HCT116 (cell line): ENCODE results near the gene MAP3K12. TPM values are rescaled to one million over a fixed set of nuclear protein-coding genes. Genes with fewer than 3 reads are reported as not detected.

ENCODE experiments used
- ATAC-seq: fragments of 200-7000 bp; cut with Tn5 transposase; 2 replicates; pipeline ENCODE4 v1.9.1; 2020; ENCODE audit warnings: mild to moderate bottlenecking, moderate library complexity
- BruUV-seq: library from RNA; stranded (reverse); fragments of 400-500 nt; replicated peaks from 2 replicates; lab custom pipeline; 2021; lab: Mats Ljungman, UMichigan
- CTCF ChIA-PET: fragments of 300-600 bp; sonication (Branson Sonifier 250); formaldehyde crosslinking; loops from one replicate; lab custom pipeline; 2021; ENCODE audit warnings: antibody characterized with exemption; lab: Charles Lee
- POLR2A ChIA-PET: fragments of 300-600, 350-600 bp; sonication (Branson Sonifier 250); formaldehyde crosslinking; loops from one replicate; lab custom pipeline; 2021; ENCODE audit warnings: antibody characterized with exemption; lab: Charles Lee
- RAD21 ChIA-PET, 2 experiments: fragments of 300-600 bp; sonication (Branson Sonifier 250); formaldehyde crosslinking; loops; one replicate each; lab custom pipeline; 2023; ENCODE audit warnings: low total read pairs in 2 of 2; ENCODE audit not compliant: uncharacterized antibody in 2 of 2, unreplicated experiment in 2 of 2, low non-redundant PET in 1 of 2; lab: Charles Lee
- DNase-seq: peaks from one replicate; pipeline ENCODE4 v3.0.0-alpha.2; 2010; ENCODE audit warnings: low read depth, low spot score
- H2AFZ ChIP-seq: fragments of 200-600 bp; shearing (Covaris generic), sonication (generic); 2 replicates; pipeline ENCODE4 v1.6.1; 2017; ENCODE audit warnings: low read depth, mixed run types, mixed read lengths, antibody characterized with exemption, low read length; ENCODE audit not compliant: poor library complexity, severe bottlenecking
- H3K27ac ChIP-seq: 2 replicates; pipeline ENCODE4 v1.5.1; 2012; ENCODE audit warnings: low read depth, low read length
- H3K27me3 ChIP-seq: fragments of 200-600 bp; sonication (generic); 2 replicates; pipeline ENCODE4 v1.6.1; 2016; ENCODE audit warnings: mixed run types, low read length, mixed read lengths; ENCODE audit not compliant: insufficient read depth
- H3K36me3 ChIP-seq, 2 experiments: fragments of 200-500 bp in 1 of 2; fragments of 200-600 bp in 1 of 2; sonication (Bioruptor generic) in 1 of 2; sonication (generic) in 1 of 2; 2 replicates each; pipeline versions ENCODE4 v1.5.1 to v1.6.1; 2014 to 2016; ENCODE audit warnings: low read length in 2 of 2, inconsistent platforms in 1 of 2, mixed read lengths in 1 of 2, mixed run types in 1 of 2; ENCODE audit not compliant: insufficient read depth in 2 of 2, control insufficient read depth in 1 of 2
- H3K4me1 ChIP-seq, 2 experiments: fragments of 200-600 bp in 1 of 2; sonication (generic) in 1 of 2; 2 replicates each; pipeline versions ENCODE4 v1.5.1 to v1.6.1; 2012 to 2017; ENCODE audit warnings: low read length in 2 of 2, inconsistent platforms in 1 of 2, mild to moderate bottlenecking in 1 of 2, mixed read lengths in 1 of 2, mixed run types in 1 of 2, moderate library complexity in 1 of 2; ENCODE audit not compliant: insufficient read depth in 2 of 2, control insufficient read depth in 1 of 2
- H3K4me2 ChIP-seq: fragments of 200-600 bp; sonication (generic); 2 replicates; pipeline ENCODE4 v1.6.1; 2017; ENCODE audit warnings: mixed run types, low read length, mixed read lengths
- H3K4me3 ChIP-seq, 2 experiments: fragments of 200-600 bp in 1 of 2; sonication (generic) in 1 of 2; replicated peaks in 1 of 2; 2 replicates each; pipeline ENCODE4 v1.5.1; 2011 to 2016; ENCODE audit warnings: low read length in 2 of 2, control low read depth in 1 of 2, low read depth in 1 of 2, mild to moderate bottlenecking in 1 of 2, mixed read lengths in 1 of 2, mixed run types in 1 of 2
- H3K79me2 ChIP-seq: fragments of 200-600 bp; sonication (generic); 2 replicates; pipeline ENCODE4 v1.6.1; 2017; ENCODE audit warnings: mild to moderate bottlenecking, mixed run types, low read length, moderate library complexity, mixed read lengths; ENCODE audit not compliant: insufficient read depth
- H3K9ac ChIP-seq: fragments of 200-600 bp; sonication (generic); 2 replicates; pipeline ENCODE4 v1.6.1; 2016; ENCODE audit warnings: low read length, mixed read lengths
- H3K9me2 ChIP-seq: fragments of 200-600 bp; sonication (generic), shearing (Covaris generic); 2 replicates; pipeline ENCODE4 v1.6.1; 2017; ENCODE audit warnings: mixed run types, mild to moderate bottlenecking, moderate library complexity; ENCODE audit not compliant: insufficient read depth
- H3K9me3 ChIP-seq, 2 experiments: fragments of 200-500 bp in 1 of 2; fragments of 200-600 bp in 1 of 2; sonication (Bioruptor generic) in 1 of 2; sonication (generic) in 1 of 2; 2 replicates each; pipeline ENCODE4 v1.6.1; 2014 to 2017; ENCODE audit warnings: low read length in 2 of 2, mixed read lengths in 2 of 2, inconsistent platforms in 1 of 2, low read depth in 1 of 2, mild to moderate bottlenecking in 1 of 2, mixed run types in 1 of 2, moderate library complexity in 1 of 2; ENCODE audit not compliant: control insufficient read depth in 1 of 2, insufficient read depth in 1 of 2
- H4K20me1 ChIP-seq: fragments of 200-600 bp; sonication (generic), shearing (Covaris generic); 2 replicates; pipeline ENCODE4 v1.6.1; 2017; ENCODE audit warnings: mixed run types, mild to moderate bottlenecking, moderate library complexity; ENCODE audit not compliant: insufficient read depth
- CBX3 ChIP-seq: IDR thresholded peaks from 2 replicates; pipeline ENCODE4 v1.6.1; 2012; ENCODE audit warnings: low read depth
- CEBPB ChIP-seq: IDR thresholded peaks from 2 replicates; pipeline ENCODE4 v1.6.1; 2012; ENCODE audit warnings: low read depth
- EGR1 ChIP-seq: IDR thresholded peaks from 2 replicates; pipeline ENCODE4 v1.6.1; 2012; ENCODE audit warnings: low read depth
- EZH2 ChIP-seq: fragments of 200-600 bp; sonication (generic); IDR thresholded peaks from 2 replicates; pipeline ENCODE4 v1.6.1; 2017; ENCODE audit warnings: antibody characterized with exemption, mixed run types
- EZH2phosphoT487 ChIP-seq: fragments of 200-600 bp; IDR thresholded peaks from 2 replicates; pipeline ENCODE4 v1.6.1; 2018; ENCODE audit warnings: antibody characterized with exemption, borderline replicate concordance
- FOSL1 ChIP-seq: IDR thresholded peaks from 2 replicates; pipeline ENCODE4 v1.6.1; 2012; ENCODE audit warnings: low read depth
- JUND ChIP-seq: IDR thresholded peaks from 2 replicates; pipeline ENCODE4 v1.6.1; 2012
- MAX ChIP-seq: IDR thresholded peaks from 2 replicates; pipeline ENCODE4 v1.6.1; 2012
- POLR2AphosphoS5 ChIP-seq: IDR thresholded peaks from 2 replicates; pipeline ENCODE4 v1.6.1; 2011; ENCODE audit warnings: mild to moderate bottlenecking, low read depth, low read length, moderate library complexity
- RAD21 ChIP-seq: IDR thresholded peaks from 2 replicates; pipeline ENCODE4 v1.6.1; 2012; ENCODE audit warnings: low read depth, mild to moderate bottlenecking
- SIN3A ChIP-seq: IDR thresholded peaks from 2 replicates; pipeline ENCODE4 v1.6.1; 2012; ENCODE audit warnings: low read depth
- TCF7L2 ChIP-seq: IDR thresholded peaks from 2 replicates; pipeline ENCODE4 v1.7.0; 2011; ENCODE audit warnings: borderline replicate concordance, inconsistent platforms; ENCODE audit not compliant: insufficient read depth, insufficient read length; ENCODE audit errors: extremely low read depth
- ZBTB33 ChIP-seq: IDR thresholded peaks from 2 replicates; pipeline ENCODE4 v1.6.1; 2011; ENCODE audit warnings: mild to moderate bottlenecking, low read length, moderate library complexity; ENCODE audit not compliant: insufficient replicate concordance; ENCODE audit errors: extremely low read depth
- ZNF274 ChIP-seq: fragments of 200-500 bp; sonication (Bioruptor generic); IDR thresholded peaks from 2 replicates; pipeline ENCODE4 v1.6.1; 2014; ENCODE audit warnings: mild to moderate bottlenecking, low read depth, low read length, inconsistent platforms
- intact Hi-C: fragments of 100-400 bp; cut with micrococcal nuclease; formaldehyde crosslinking; loops from 2 replicates; pipeline ENCODE4 v1.10.0; 2022
- total RNA-seq: library from RNA; stranded (reverse); gene quantifications from one replicate; pipeline ENCODE4 v1.2.1, GENCODE V29; 2021; ENCODE audit not compliant: unreplicated experiment

MAP3K12 gene
- total RNA-seq, 1 experiment from 2014 or later: 16.3 TPM

GRCh38 chr12:53443955-53444354, 55.3 kb downstream of the MAP3K12 start:
- no peak for ATAC-seq
- Histone ChIP-seq H3K4me3 (no peak overlapping the region), H3K27me3 (no peaks in the 10 kb centered on the region), H3K79me2 (peaks cover 46% of the 10 kb centered on the region), H3K4me1 (peaks cover 3 to 22% of the 10 kb centered on the region in 2 experiments; a peak in 3 of 4 replicates)
- no peak for DNase-seq
- RAD21 ChIA-PET: no interaction called here
- no peak for TF ChIP-seq FOSL1
- TF ChIP-seq, all 23 proteins: peak for 0
- peaks cover 21 to 28% of the 10 kb centered on the region in 2 experiments for H3K36me3 ChIP-seq
- no peaks in the 10 kb centered on the region for H3K9me2 ChIP-seq
- ChIA-PET CTCF (no interaction called here), POLR2A (no interaction called here)
- no peak overlapping the region for H3K4me2 ChIP-seq
- no peak overlapping the region for H3K27ac ChIP-seq
- no peaks in the 10 kb centered on the region for H3K9me3 ChIP-seq
- intact Hi-C loops: no loop called here
- 0 out of 2 replicates have a peak, but pooled peaks cover 3% of the 10 kb centered on the region for H4K20me1 ChIP-seq
- BruUV-seq: no TSS peak
- H3K9ac ChIP-seq: no peak overlapping the region
- H2AFZ ChIP-seq: no peak overlapping the region

GRCh38 chr12:53441040-53441833, 58.0 kb downstream of the MAP3K12 start, which contains the start of gene PRR13:
Gene PRR13 (plus strand): TSS chr12:53441734. CDS start chr12:53442715, 981 bp downstream.
- ChIA-PET RAD21 (no interaction called here), POLR2A (interaction anchor here (0.9 to 1.4 kb wide), 13 partner anchors 8 to 394 kb away, joined by 3 to 21 read pairs (median 5); partner anchors contain the start of genes AAAS and TARBP2), CTCF (interaction anchor here (0.5 to 1.8 kb wide), 4 partner anchors 10 to 89 kb away, joined by 3 to 14 read pairs (median 4); no protein-coding TSS in a partner anchor)
- H3K27ac ChIP-seq: peak within 1 kb of the TSS; percentile 82
- peak within 1 kb of the TSS; percentile 98 for H3K9ac ChIP-seq
- H3K36me3 ChIP-seq: peaks cover 17 to 23% of the 10 kb centered on the region in 2 experiments
- H3K4me2 ChIP-seq: peak within 1 kb of the TSS; percentile 98
- no peaks in the 10 kb centered on the region for H3K9me2 ChIP-seq
- intact Hi-C loops: no loop called here
- H4K20me1 ChIP-seq: 0 out of 2 replicates have a peak, but pooled peaks cover 3% of the 10 kb centered on the region
- H3K79me2 ChIP-seq: peaks cover 39% of the 10 kb centered on the region
- H3K9me3 ChIP-seq: no peaks in the 10 kb centered on the region
- TSS peak; percentile 100 for BruUV-seq
- no peaks in the 10 kb centered on the region for H3K27me3 ChIP-seq
- peaks cover 10 to 30% of the 10 kb centered on the region in 2 experiments; a peak in 3 of 4 replicates for H3K4me1 ChIP-seq
- ATAC-seq: peak; percentile 98
- H3K4me3 ChIP-seq: peak within 1 kb of the TSS; percentile 96 to 98
- peak; percentile 99 for DNase-seq
- no peak within 1 kb of the TSS for H2AFZ ChIP-seq
- TF ChIP-seq TCF7L2: no peak
- peak; percentile 99 for TF ChIP-seq POLR2AphosphoS5
- no peak; the same call in 1 of the 2 replicates for TF ChIP-seq EGR1
- no peak for TF ChIP-seq RAD21
- peak; percentile 13; the same call in 1 of the 2 replicates for TF ChIP-seq MAX
- TF ChIP-seq JUND: no peak
- peak; percentile 92 for TF ChIP-seq CEBPB
- TF ChIP-seq ZBTB33: no peak
- TF ChIP-seq FOSL1: no peak
- TF ChIP-seq EZH2: no peak
- TF ChIP-seq SIN3A: peak; percentile 91
- TF ChIP-seq CBX3: no peak
- TF ChIP-seq ZNF274: no peak
- TF ChIP-seq EZH2phosphoT487: no peak
